Measurements from ENCODE around the gene TMEM145. TPM values are rescaled to one million over a fixed set of nuclear protein-coding genes. Genes with fewer than 3 reads are reported as not detected.

The TMEM145 gene
- total and polyA plus RNA-seq, 10 of the 15 experiments (the other 5 are each of a cell fraction or from before 2014, with no cell fraction given) = 0.04 to 0.97 (median 0.16) TPM; not detected in 4

- TF ChIP-seq USF1 (IDR thresholded peaks at IDR 0.05; ENCODE audit: borderline replicate concordance, extremely low read length, insufficient read depth, low read depth, low read length) = peak; percentile 63
- TF ChIP-seq BCL11A (IDR thresholded peaks at IDR 0.05; ENCODE audit: low read depth, low read length) = peak; percentile 43; the same call in 1 of the 2 replicates
- TF ChIP-seq STAT3 (IDR thresholded peaks at IDR 0.05; ENCODE audit: low read depth, low read length) = no peak
- no peak for TF ChIP-seq ESRRA (IDR thresholded peaks at IDR 0.05; ENCODE audit: low read length)
- TF ChIP-seq SMAD1 (IDR thresholded peaks at IDR 0.05; ENCODE audit: low read depth, partially characterized antibody) = no peak
- no peak for TF ChIP-seq TCF3 (IDR thresholded peaks at IDR 0.05; ENCODE audit: borderline replicate concordance, insufficient read depth, low read depth, low read length)
- TF ChIP-seq EZH2 (IDR thresholded peaks at IDR 0.05; ENCODE audit: borderline replicate concordance, control insufficient read depth, low read depth, low read length) = no peak
- TF ChIP-seq TAF1 (IDR thresholded peaks at IDR 0.05; ENCODE audit: borderline replicate concordance, low read depth, low read length) = peak; percentile 15; the same call in 1 of the 2 replicates
- peak; percentile 88 for TF ChIP-seq RFX5 (IDR thresholded peaks at IDR 0.05; ENCODE audit: low read depth, low read length)
Observed at GRCh38 chr19:42268142-42268703, 44.9 kb upstream of the TMEM145 start (continued).

- H3K36me3 ChIP-seq (ENCODE audit: control insufficient read depth in 2 of 2, insufficient read depth in 2 of 2, low read length in 1 of 2) = peaks cover 0 to 15% of the 10 kb centered on the region in 2 experiments; a peak in 3 of 4 replicates
- no peaks in the 10 kb centered on the region for H4K20me1 ChIP-seq (ENCODE audit: control insufficient read depth, insufficient read depth)
- WGBS (ENCODE audit: insufficient coverage, insufficient replicate concordance, low lambda C conversion rate, missing lambda C conversion rate) = under 1% methylated on average over 36 of the region's 52 CpGs
- CTCF ChIA-PET = interaction anchor here (1.2 to 3.2 kb wide), 4 partner anchors 11 to 26 kb away, joined by 3 to 39 read pairs (median 10); partner anchors contain the start of gene GSK3A
- H3K79me2 ChIP-seq (ENCODE audit: control insufficient read depth, insufficient read depth, low read length) = peaks cover 27% of the 10 kb centered on the region
- peak within 1 kb of the TSS; percentile 99 for H3K9ac ChIP-seq (ENCODE audit: control insufficient read depth, insufficient read depth, low read length)
- DNase-seq (ENCODE audit: low read depth, low spot score) = peak; percentile 100
- peak within 1 kb of the TSS; percentile 91 for H3K4me3 ChIP-seq
- in situ Hi-C loops (cut with MboI) = no loop called here
- H3K27ac ChIP-seq (ENCODE audit: control insufficient read depth, insufficient read depth) = peak within 1 kb of the TSS; percentile 100
- ATAC-seq = peak; percentile 90
- intact Hi-C loops (cut with micrococcal nuclease; ENCODE audit: unreplicated experiment) = loop anchor here (1.0 to 2.0 kb wide), 3 partner anchors 14 to 26 kb away; partner anchors contain the start of gene ERF
- H2AFZ ChIP-seq (ENCODE audit: control insufficient read depth, low read depth, low read length) = peak within 1 kb of the TSS; percentile 100
- SMC1A ChIA-PET (ENCODE audit: uncharacterized antibody, unreplicated experiment) = interaction anchor here (1.1 to 3.2 kb wide), 2 partner anchors 10 to 30 kb away, joined by 3 to 24 read pairs; no protein-coding TSS in a partner anchor
- RAD21 ChIA-PET (ENCODE audit: unreplicated experiment) = interaction anchor here (0.7 to 3.1 kb wide), 4 partner anchors 11 to 136 kb away, joined by 3 to 23 read pairs (median 8); partner anchors contain the start of gene GSK3A
- POLR2A ChIA-PET = interaction anchor here (0.7 to 3.2 kb wide), 4 partner anchors 10 to 127 kb away, joined by 4 to 24 read pairs (median 12); partner anchors contain the start of gene GSK3A
- FAIRE-seq = peak; percentile 100
- peak within 1 kb of the TSS; percentile 99 for H3K4me2 ChIP-seq (ENCODE audit: control insufficient read depth, insufficient read depth)
- peaks cover 15% of the 10 kb centered on the region for H3K4me1 ChIP-seq (ENCODE audit: control insufficient read depth, insufficient read depth, low read length)
- BruUV-seq (replicated peaks) = no TSS peak
- H3K9me3 ChIP-seq (replicated peaks; ENCODE audit: control insufficient read depth, insufficient read depth, low read length) = no peaks in the 10 kb centered on the region
- no peaks in the 10 kb centered on the region for H3K27me3 ChIP-seq (replicated peaks in 1 of 2; ENCODE audit: control insufficient read depth in 2 of 2, insufficient read depth in 2 of 2, low read length in 1 of 2)
- TF ChIP-seq, protein P1, sequence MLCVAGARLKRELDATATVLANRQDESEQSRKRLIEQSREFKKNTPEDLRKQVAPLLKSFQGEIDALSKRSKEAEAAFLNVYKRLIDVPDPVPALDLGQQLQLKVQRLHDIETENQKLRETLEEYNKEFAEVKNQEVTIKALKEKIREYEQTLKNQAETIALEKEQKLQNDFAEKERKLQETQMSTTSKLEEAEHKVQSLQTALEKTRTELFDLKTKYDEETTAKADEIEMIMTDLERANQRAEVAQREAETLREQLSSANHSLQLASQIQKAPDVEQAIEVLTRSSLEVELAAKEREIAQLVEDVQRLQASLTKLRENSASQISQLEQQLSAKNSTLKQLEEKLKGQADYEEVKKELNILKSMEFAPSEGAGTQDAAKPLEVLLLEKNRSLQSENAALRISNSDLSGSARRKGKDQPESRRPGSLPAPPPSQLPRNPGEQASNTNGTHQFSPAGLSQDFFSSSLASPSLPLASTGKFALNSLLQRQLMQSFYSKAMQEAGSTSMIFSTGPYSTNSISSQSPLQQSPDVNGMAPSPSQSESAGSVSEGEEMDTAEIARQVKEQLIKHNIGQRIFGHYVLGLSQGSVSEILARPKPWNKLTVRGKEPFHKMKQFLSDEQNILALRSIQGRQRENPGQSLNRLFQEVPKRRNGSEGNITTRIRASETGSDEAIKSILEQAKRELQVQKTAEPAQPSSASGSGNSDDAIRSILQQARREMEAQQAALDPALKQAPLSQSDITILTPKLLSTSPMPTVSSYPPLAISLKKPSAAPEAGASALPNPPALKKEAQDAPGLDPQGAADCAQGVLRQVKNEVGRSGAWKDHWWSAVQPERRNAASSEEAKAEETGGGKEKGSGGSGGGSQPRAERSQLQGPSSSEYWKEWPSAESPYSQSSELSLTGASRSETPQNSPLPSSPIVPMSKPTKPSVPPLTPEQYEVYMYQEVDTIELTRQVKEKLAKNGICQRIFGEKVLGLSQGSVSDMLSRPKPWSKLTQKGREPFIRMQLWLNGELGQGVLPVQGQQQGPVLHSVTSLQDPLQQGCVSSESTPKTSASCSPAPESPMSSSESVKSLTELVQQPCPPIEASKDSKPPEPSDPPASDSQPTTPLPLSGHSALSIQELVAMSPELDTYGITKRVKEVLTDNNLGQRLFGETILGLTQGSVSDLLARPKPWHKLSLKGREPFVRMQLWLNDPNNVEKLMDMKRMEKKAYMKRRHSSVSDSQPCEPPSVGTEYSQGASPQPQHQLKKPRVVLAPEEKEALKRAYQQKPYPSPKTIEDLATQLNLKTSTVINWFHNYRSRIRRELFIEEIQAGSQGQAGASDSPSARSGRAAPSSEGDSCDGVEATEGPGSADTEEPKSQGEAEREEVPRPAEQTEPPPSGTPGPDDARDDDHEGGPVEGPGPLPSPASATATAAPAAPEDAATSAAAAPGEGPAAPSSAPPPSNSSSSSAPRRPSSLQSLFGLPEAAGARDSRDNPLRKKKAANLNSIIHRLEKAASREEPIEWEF (IDR thresholded peaks at IDR 0.05; ENCODE audit: insufficient replicate concordance, low read depth, low read length) = peak; percentile 55
- TF ChIP-seq RELB (IDR thresholded peaks at IDR 0.05; ENCODE audit: low read depth) (no peak), IKZF1 (conservative IDR thresholded peaks at IDR 0.05) (peak; percentile 90)
Observed at GRCh38 chr19:42268704-42269477, 44.2 kb upstream of the TMEM145 start, which contains the start of gene CIC. CIC (plus strand) TSS chr19:42269252; CDS start chr19:42271784, 2,532 bp downstream.

Data from GM12878 (cell line).